Endothelial cell of umbilical vein (primary cell): ENCODE results near the gene CCNT2. TPM values are rescaled to one million over a fixed set of nuclear protein-coding genes. Genes with fewer than 3 reads are reported as not detected.

Experiments used
- BruUV-seq: library from RNA; stranded (reverse); fragments of 400-500 nt; replicated peaks from 2 replicates; lab custom pipeline; 2021; lab: Mats Ljungman, UMichigan
- CTCF ChIA-PET: fragments of 300-600, 350-600 bp; sonication (Branson Sonifier 250); formaldehyde crosslinking; loops from one replicate; lab custom pipeline; 2021; ENCODE audit warnings: antibody characterized with exemption, inconsistent platforms; lab: Charles Lee
- POLR2A ChIA-PET: fragments of 300-600, 350-600 bp; sonication (Branson Sonifier 250); formaldehyde crosslinking; loops from one replicate; lab custom pipeline; 2021; ENCODE audit warnings: antibody characterized with exemption, inconsistent platforms; lab: Charles Lee
- DNase-seq: peaks from one replicate; pipeline ENCODE4 v3.0.0-alpha.2; 2011; ENCODE audit warnings: low read depth, low spot score
- FAIRE-seq: peaks from 2 replicates; lab custom pipeline; 2011; peaks lifted over from hg19 to GRCh38; lab: Jason Lieb, UNC
- H2AFZ ChIP-seq: 2 replicates; pipeline ENCODE4 v1.6.0; 2012; ENCODE audit warnings: low read depth, low read length, control low read depth, inconsistent platforms
- H3K27ac ChIP-seq: 2 replicates; pipeline ENCODE4 v1.5.1; 2011; ENCODE audit warnings: low read depth, mild to moderate bottlenecking, control low read depth, low read length, moderate library complexity; ENCODE audit not compliant: insufficient read depth
- H3K27me3 ChIP-seq, 2 experiments: 2 replicates each; pipeline versions ENCODE4 v1.6.0 to v1.6.1; 2011; ENCODE audit warnings: low read length in 2 of 2, mixed read lengths in 1 of 2; ENCODE audit not compliant: control insufficient read depth in 2 of 2, insufficient read depth in 2 of 2
- H3K36me3 ChIP-seq, 2 experiments: 2 replicates in 1 of 2; 3 replicates in 1 of 2; pipeline ENCODE4 v1.5.1; 2011; ENCODE audit warnings: low read length in 2 of 2, mild to moderate bottlenecking in 1 of 2, moderate library complexity in 1 of 2; ENCODE audit not compliant: control insufficient read depth in 2 of 2, insufficient read depth in 2 of 2; ENCODE audit errors: extremely low read depth in 1 of 2
- H3K4me1 ChIP-seq: 3 replicates; pipeline ENCODE4 v1.5.1; 2011; ENCODE audit warnings: mild to moderate bottlenecking, low read length; ENCODE audit not compliant: control insufficient read depth, insufficient read depth; ENCODE audit errors: extremely low read depth
- H3K4me2 ChIP-seq: 2 replicates; pipeline ENCODE4 v1.6.1; 2011; ENCODE audit warnings: low read length, control low read depth, mixed read lengths; ENCODE audit not compliant: insufficient read depth
- H3K4me3 ChIP-seq, 3 experiments: fragments of 200-600 bp in 1 of 3; sonication (generic), shearing (Covaris generic) in 1 of 3; replicated peaks in 1 of 3; 2 replicates each; pipeline ENCODE4 v1.5.1; 2011 to 2016; ENCODE audit warnings: control low read depth in 3 of 3, low read length in 3 of 3, mild to moderate bottlenecking in 2 of 3, inconsistent platforms in 1 of 3, low read depth in 1 of 3, moderate library complexity in 1 of 3; ENCODE audit not compliant: insufficient read depth in 1 of 3
- H3K79me2 ChIP-seq: 2 replicates; pipeline ENCODE4 v1.6.0; 2012; ENCODE audit warnings: low read length, inconsistent platforms; ENCODE audit not compliant: control insufficient read depth, insufficient read depth
- H3K9ac ChIP-seq: replicated peaks from 2 replicates; pipeline ENCODE3; 2011; ENCODE audit warnings: low read length, control low read depth; ENCODE audit not compliant: insufficient read depth; ENCODE audit errors: extremely low read depth
- H3K9me1 ChIP-seq: replicated peaks from 3 replicates; pipeline ENCODE4 v1.6.0; 2011; ENCODE audit warnings: mild to moderate bottlenecking, low read length; ENCODE audit not compliant: control insufficient read depth, insufficient read depth; ENCODE audit errors: extremely low read depth
- H3K9me3 ChIP-seq: replicated peaks from 2 replicates; pipeline ENCODE4 v1.5.1; 2012; ENCODE audit warnings: low read length, inconsistent platforms; ENCODE audit not compliant: control insufficient read depth, insufficient read depth
- H4K20me1 ChIP-seq: replicated peaks from 2 replicates; pipeline ENCODE3; 2011; ENCODE audit warnings: mild to moderate bottlenecking, low read length; ENCODE audit not compliant: control insufficient read depth, insufficient read depth; ENCODE audit errors: extremely low read depth
- CTCF ChIP-seq, 2 donors: IDR thresholded peaks; 1 replicate in 1 of 2; 2 replicates in 1 of 2; pipeline ENCODE4 v1.5.1; 2011; ENCODE audit warnings: low read length in 2 of 2, mild to moderate bottlenecking in 2 of 2, moderate library complexity in 2 of 2, control low read depth in 1 of 2, inconsistent platforms in 1 of 2, low read depth in 1 of 2; ENCODE audit not compliant: insufficient read depth in 1 of 2; ENCODE audit errors: extremely low read depth in 1 of 2
- EZH2 ChIP-seq: IDR thresholded peaks from 2 replicates; pipeline ENCODE4 v1.6.1; 2012; ENCODE audit warnings: borderline replicate concordance, low read depth, mild to moderate bottlenecking, moderate library complexity, low read length, inconsistent platforms; ENCODE audit not compliant: severe bottlenecking
- FOS ChIP-seq: IDR thresholded peaks from 2 replicates; pipeline ENCODE4 v1.6.1; 2011; ENCODE audit warnings: mild to moderate bottlenecking, low read length, moderate library complexity, borderline replicate concordance; ENCODE audit not compliant: insufficient read depth
- GATA2 ChIP-seq: IDR thresholded peaks from 2 replicates; pipeline ENCODE4 v1.7.0; 2011; ENCODE audit warnings: low read depth, mild to moderate bottlenecking, moderate library complexity, mixed read lengths, low read length; ENCODE audit not compliant: insufficient read length, insufficient read depth
- JUN ChIP-seq: IDR thresholded peaks from 2 replicates; pipeline ENCODE4 v1.6.1; 2011; ENCODE audit warnings: borderline replicate concordance, low read depth; ENCODE audit not compliant: insufficient read length, insufficient read depth
- MAX ChIP-seq: IDR thresholded peaks from 2 replicates; pipeline ENCODE4 v1.6.1; 2011; ENCODE audit not compliant: insufficient read depth, insufficient read length
- MYC ChIP-seq: IDR thresholded peaks from one replicate; pipeline ENCODE4 v1.6.1; 2011; ENCODE audit warnings: mild to moderate bottlenecking, low read depth, low read length
- POLR2A ChIP-seq: IDR thresholded peaks from 2 replicates; pipeline ENCODE4 v1.6.1; 2012; ENCODE audit warnings: low read depth, mild to moderate bottlenecking, control low read depth, low read length
- POLR2AphosphoS5 ChIP-seq: IDR thresholded peaks from 2 replicates; pipeline ENCODE4 v1.6.1; 2012; ENCODE audit warnings: low read depth, mild to moderate bottlenecking, control low read depth, low read length, moderate library complexity; ENCODE audit not compliant: insufficient read depth
- dilution Hi-C: fragments of 300-500 bp; cut with MboI; formaldehyde crosslinking; loops from one replicate; pipeline ENCODE4 v1.15.0; 2019; ENCODE audit warnings: low sequenced_read_pairs; ENCODE audit not compliant: extremely low pct_ligation_motif_present
- intact Hi-C: fragments of 100-400 bp; cut with micrococcal nuclease; formaldehyde crosslinking; loops from one replicate; pipeline ENCODE4 v1.10.0; 2022
- polyA plus RNA-seq, 4 experiments: library from polyadenylated mRNA; depleted of rRNA in 3 of 4; stranded (reverse) in 3 of 4; unstranded in 1 of 4; fragments of >200 nt; gene quantifications; 2 replicates each; pipeline versions ENCODE4 v1.2.1 to v1.2.3, GENCODE V29; 2011 to 2012; ENCODE audit warnings: missing spikeins in 1 of 4
- total RNA-seq: library from RNA; stranded (reverse); gene quantifications from 2 replicates; pipeline ENCODE4 v1.2.3, GENCODE V29; 2021

CCNT2 gene
- total and polyA plus RNA-seq, 2 donors (not counting 3 experiments of a cell fraction or from before 2014, with no cell fraction given) = 10.3 to 35.5 TPM

GRCh38 chr2:134936691-134937090 lies 18.1 kb downstream of the CCNT2 start:
- Histone ChIP-seq H3K79me2 (peaks cover 82% of the 10 kb centered on the region), H3K4me1 (peaks cover 14% of the 10 kb centered on the region), H3K9ac (no peak overlapping the region), H3K27me3 (no peaks in the 10 kb centered on the region), H3K9me3 (no peaks in the 10 kb centered on the region), H3K4me3 (no peak overlapping the region), H2AFZ (no peak overlapping the region), H3K4me2 (no peak overlapping the region), H4K20me1 (peaks cover 13% of the 10 kb centered on the region), H3K27ac (no peak overlapping the region), H3K36me3 (peaks cover 3 to 13% of the 10 kb centered on the region in 2 experiments), H3K9me1 (peaks cover 2% of the 10 kb centered on the region)
- dilution Hi-C loops = no loop called here
- CTCF ChIA-PET = no interaction called here
- FAIRE-seq (no peak), DNase-seq (no peak)
- intact Hi-C loops = no loop called here
- TF ChIP-seq EZH2 (no peak), POLR2AphosphoS5 (no peak), GATA2 (no peak), FOS (no peak)
- no TSS peak for BruUV-seq
- POLR2A ChIA-PET = no interaction called here

- H3K4me3 ChIP-seq = no peak overlapping the region
- no peak overlapping the region for H2AFZ ChIP-seq
- peaks cover 2% of the 10 kb centered on the region for H4K20me1 ChIP-seq
- no peaks in the 10 kb centered on the region for H3K9me1 ChIP-seq
- H3K27ac ChIP-seq = no peak overlapping the region
- no peak overlapping the region for H3K9ac ChIP-seq
- ChIA-PET POLR2A (no interaction called here), CTCF (no interaction called here)
- no peak for FAIRE-seq
- dilution Hi-C loops (no loop called here), intact Hi-C loops (no loop called here)
- no peak for TF ChIP-seq EZH2
- TF ChIP-seq POLR2A = no peak
- no peak for TF ChIP-seq POLR2AphosphoS5
- no peak for TF ChIP-seq JUN
- no peak for TF ChIP-seq MAX
- TF ChIP-seq CTCF (IDR thresholded peaks at IDR 0.05; ENCODE audit: extremely low read depth in 1 of 2, insufficient read depth in 1 of 2, low read depth in 1 of 2, low read length in 2 of 2) = no peak
- no peak for TF ChIP-seq GATA2
- no peak for TF ChIP-seq MYC
- TF ChIP-seq FOS = no peak
- H3K4me1 ChIP-seq = no peaks in the 10 kb centered on the region
- DNase-seq = no peak
- H3K79me2 ChIP-seq = peaks cover 32% of the 10 kb centered on the region
- H3K9me3 ChIP-seq = no peaks in the 10 kb centered on the region
- BruUV-seq = no TSS peak
- H3K27me3 ChIP-seq = no peaks in the 10 kb centered on the region
- H3K4me2 ChIP-seq = no peak overlapping the region
- H3K36me3 ChIP-seq = peaks cover 6 to 18% of the 10 kb centered on the region in 2 experiments
Observed at GRCh38 chr2:134943540-134943939, 24.9 kb downstream of the CCNT2 start.
